ENCODE data around the gene TFAP2A. TPM values are rescaled to one million over a fixed set of nuclear protein-coding genes. Genes with fewer than 3 reads are reported as not detected.

The TFAP2A gene
- total RNA-seq, 1 experiment from 2014 or later: 24.3 TPM

GRCh38 chr6:10359581-10359980, 55.3 kb downstream of the TFAP2A start (continued):
- no peak for TF ChIP-seq CTCF (IDR thresholded peaks at IDR 0.05 in 2 of 3, conservative IDR thresholded peaks at IDR 0.05 in 1 of 3; ENCODE audit: borderline replicate concordance in 1 of 3, insufficient read depth in 1 of 3, low read depth in 2 of 3, low read length in 2 of 3)
- TF ChIP-seq EZH2 (IDR thresholded peaks at IDR 0.05): no peak
- TF ChIP-seq SRF (IDR thresholded peaks at IDR 0.05; ENCODE audit: low read depth): no peak
- TF ChIP-seq RAD21 (IDR thresholded peaks at IDR 0.05; ENCODE audit: low read depth): no peak

- ATAC-seq: peak; percentile 55; the same call in 1 of the 2 replicates
- H3K79me2 ChIP-seq (ENCODE audit: insufficient read depth, low read length): no peaks in the 10 kb centered on the region
- ChIA-PET RAD21 (ENCODE audit: low non-redundant PET in 1 of 2, low total read pairs in 2 of 2, uncharacterized antibody in 2 of 2, unreplicated experiment in 2 of 2) (no interaction called here), POLR2A (no interaction called here), CTCF (no interaction called here)
- no peaks in the 10 kb centered on the region for H3K9me2 ChIP-seq (ENCODE audit: insufficient read depth)
- no peak for DNase-seq (ENCODE audit: low read depth, low spot score)
- H3K4me3 ChIP-seq (replicated peaks in 1 of 2; ENCODE audit: low read depth in 1 of 2, low read length in 2 of 2): no peak overlapping the region
- H4K20me1 ChIP-seq (ENCODE audit: insufficient read depth): no peaks in the 10 kb centered on the region
- no peak overlapping the region for H3K27ac ChIP-seq (ENCODE audit: low read depth, low read length)
- H3K9ac ChIP-seq (ENCODE audit: low read length): no peak overlapping the region
- no peaks in the 10 kb centered on the region for H3K36me3 ChIP-seq (ENCODE audit: control insufficient read depth in 1 of 2, insufficient read depth in 2 of 2, low read length in 2 of 2)
- BruUV-seq (replicated peaks): no TSS peak
- H3K4me1 ChIP-seq (ENCODE audit: control insufficient read depth in 1 of 2, insufficient read depth in 2 of 2, low read length in 2 of 2): no peaks in the 10 kb centered on the region; a peak in 1 of 4 replicates
- H3K27me3 ChIP-seq (ENCODE audit: insufficient read depth, low read length): no peaks in the 10 kb centered on the region
- intact Hi-C loops (cut with micrococcal nuclease): no loop called here
- TF ChIP-seq FOSL1 (IDR thresholded peaks at IDR 0.05; ENCODE audit: low read depth): no peak
- TF ChIP-seq CTCF (IDR thresholded peaks at IDR 0.05 in 2 of 3, conservative IDR thresholded peaks at IDR 0.05 in 1 of 3; ENCODE audit: borderline replicate concordance in 1 of 3, insufficient read depth in 1 of 3, low read depth in 2 of 3, low read length in 2 of 3): 0 out of 6 replicates have a peak, but pooled peaks of 2 of the 3 experiments have one; percentile 5 to 12
- H3K9me3 ChIP-seq (ENCODE audit: control insufficient read depth in 1 of 2, insufficient read depth in 1 of 2, low read depth in 1 of 2, low read length in 2 of 2): no peaks in the 10 kb centered on the region; a peak in 1 of 4 replicates
- no peak overlapping the region for H3K4me2 ChIP-seq (ENCODE audit: low read length)
- H2AFZ ChIP-seq (ENCODE audit: low read depth, low read length, poor library complexity, severe bottlenecking): no peak overlapping the region
These were observed 59.7 kb downstream of the TFAP2A start for GRCh38 chr6:10355115-10355702.
